Mesothelial cell of epicardium (in vitro differentiated cells): ENCODE results near the gene HOXA2. TPM values are rescaled to one million over a fixed set of nuclear protein-coding genes. Genes with fewer than 3 reads are reported as not detected.

ENCODE experiments used
- DNase-seq, 2 experiments: peaks; one replicate each; pipeline ENCODE4 v3.0.0; 2021; ENCODE audit warnings: low spot score in 2 of 2; ENCODE audit not compliant: unreplicated experiment in 2 of 2
- H3K27ac Mint-ChIP-seq: 2 replicates; pipeline ENCODE4 v1.8.0; 2021; ENCODE audit warnings: mixed read lengths
- H3K27me3 Mint-ChIP-seq: 2 replicates; pipeline ENCODE4 v1.8.0; 2021; ENCODE audit warnings: low read depth, mixed read lengths
- H3K36me3 Mint-ChIP-seq: 2 replicates; pipeline ENCODE4 v1.8.0; 2021; ENCODE audit warnings: mixed read lengths
- H3K4me1 Mint-ChIP-seq: 2 replicates; pipeline ENCODE4 v1.8.0; 2021; ENCODE audit warnings: mixed read lengths
- H3K4me3 Mint-ChIP-seq: 2 replicates; pipeline ENCODE4 v1.8.0; 2021; ENCODE audit warnings: mild to moderate bottlenecking, moderate library complexity, mixed read lengths
- H3K9me3 Mint-ChIP-seq: 2 replicates; pipeline ENCODE4 v1.8.0; 2021; ENCODE audit warnings: mixed read lengths
- CTCF ChIP-seq: fragments of 200-600 bp; sonication (generic); IDR thresholded peaks from one replicate; pipeline ENCODE4 v1.5.0; 2021; ENCODE audit warnings: antibody characterized with exemption; ENCODE audit not compliant: unreplicated experiment
- total RNA-seq: library from RNA; stranded (reverse); gene quantifications from 3 replicates; pipeline ENCODE4 v1.2.1, GENCODE V29; 2021

HOXA2 gene
- total RNA-seq, 1 donor from 2014 or later = 33.9 TPM

GRCh38 chr7:27107391-27108381 is 5.2 kb upstream of the HOXA2 start:
- no peak for DNase-seq
- peak overlapping the region; percentile 98 for H3K4me3 Mint-ChIP-seq
- H3K27me3 Mint-ChIP-seq = no peaks in the 10 kb centered on the region

GRCh38 chr7:27106901-27107240 is 4.4 kb upstream of the HOXA2 start:
- Mint-ChIP-seq H3K9me3 (no peaks in the 10 kb centered on the region), H3K4me1 (peaks cover 90% of the 10 kb centered on the region), H3K27me3 (no peaks in the 10 kb centered on the region), H3K36me3 (peaks cover 3% of the 10 kb centered on the region), H3K27ac (peak overlapping the region; percentile 100), H3K4me3 (peak overlapping the region; percentile 98)
- no peak for DNase-seq
- no peak for TF ChIP-seq CTCF

More at GRCh38 chr7:27107391-27108381, 5.2 kb upstream of the HOXA2 start:
- Mint-ChIP-seq H3K4me1 (peaks cover 86% of the 10 kb centered on the region), H3K9me3 (no peaks in the 10 kb centered on the region), H3K36me3 (peaks cover 3% of the 10 kb centered on the region), H3K27ac (peak overlapping the region; percentile 100)
- TF ChIP-seq CTCF = no peak

- Mint-ChIP-seq H3K4me3 (peak overlapping the region; percentile 98), H3K4me1 (peaks cover 90% of the 10 kb centered on the region), H3K36me3 (peaks cover 3% of the 10 kb centered on the region), H3K27me3 (no peaks in the 10 kb centered on the region), H3K9me3 (no peaks in the 10 kb centered on the region), H3K27ac (peak overlapping the region; percentile 100)
- no peak for DNase-seq
- TF ChIP-seq CTCF = no peak
Observed at GRCh38 chr7:27106181-27106900, 3.9 kb upstream of the HOXA2 start.

- Mint-ChIP-seq H3K4me3 (peak overlapping the region; percentile 98), H3K27ac (peak overlapping the region; percentile 100), H3K36me3 (peaks cover 8% of the 10 kb centered on the region), H3K27me3 (no peaks in the 10 kb centered on the region), H3K9me3 (no peaks in the 10 kb centered on the region), H3K4me1 (peaks cover 92% of the 10 kb centered on the region)
- TF ChIP-seq CTCF = no peak
- no peak for DNase-seq
Observed at GRCh38 chr7:27105301-27106031, 3.0 kb upstream of the HOXA2 start.

- H3K4me1 Mint-ChIP-seq = peaks cover 93% of the 10 kb centered on the region
- H3K4me3 Mint-ChIP-seq = peak overlapping the region; percentile 98
- no peaks in the 10 kb centered on the region for H3K9me3 Mint-ChIP-seq
- H3K27me3 Mint-ChIP-seq = no peaks in the 10 kb centered on the region
- H3K27ac Mint-ChIP-seq = peak overlapping the region; percentile 100
- no peak for TF ChIP-seq CTCF
- peaks cover 15% of the 10 kb centered on the region for H3K36me3 Mint-ChIP-seq
- DNase-seq = no peak
Observed at GRCh38 chr7:27104341-27105058, 2.0 kb upstream of the HOXA2 start.
